ENCODE measurements around the gene DDX46. TPM values are rescaled to one million over a fixed set of nuclear protein-coding genes. Genes with fewer than 3 reads are reported as not detected.

Gene DDX46
- total RNA-seq, 1 experiment from 2014 or later = 99.3 TPM

DNA sequence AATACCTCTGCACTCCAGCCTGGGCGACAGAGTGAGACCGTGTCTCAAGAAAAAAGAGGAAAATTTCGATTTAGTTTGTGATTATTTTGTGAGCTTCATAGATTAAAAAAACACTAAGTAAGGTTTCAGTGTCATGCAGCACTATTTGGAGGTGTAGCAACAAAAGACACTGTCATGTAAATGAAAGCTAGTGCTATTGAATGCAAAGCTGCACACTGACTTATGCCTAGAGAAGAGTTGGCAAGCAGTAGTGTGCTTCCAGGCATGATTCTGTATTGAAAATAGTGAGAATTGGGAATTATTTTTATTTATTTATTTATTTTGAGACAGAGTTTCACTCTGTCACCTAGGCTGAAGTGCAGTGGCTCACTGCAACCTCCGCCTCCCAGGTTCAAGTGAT is 34.5 kb downstream of the DDX46 start:
- Histone ChIP-seq H3K9me2 (ENCODE audit: insufficient read depth) (no peaks in the 10 kb centered on the region), H3K9me3 (ENCODE audit: control insufficient read depth in 1 of 2, insufficient read depth in 1 of 2, low read depth in 1 of 2, low read length in 2 of 2) (no peaks in the 10 kb centered on the region), H3K79me2 (ENCODE audit: insufficient read depth, low read length) (peaks cover 9% of the 10 kb centered on the region; the same call in 1 of the 2 replicates), H2AFZ (ENCODE audit: low read depth, low read length, poor library complexity, severe bottlenecking) (no peak overlapping the region), H3K36me3 (ENCODE audit: control insufficient read depth in 1 of 2, insufficient read depth in 2 of 2, low read length in 2 of 2) (peaks cover 39 to 71% of the 10 kb centered on the region in 2 experiments), H4K20me1 (ENCODE audit: insufficient read depth) (no peaks in the 10 kb centered on the region), H3K9ac (ENCODE audit: low read length) (no peak overlapping the region), H3K4me3 (replicated peaks in 1 of 2; ENCODE audit: low read depth in 1 of 2, low read length in 2 of 2) (no peak overlapping the region), H3K27ac (ENCODE audit: low read depth, low read length) (no peak overlapping the region), H3K4me2 (ENCODE audit: low read length) (no peak overlapping the region), H3K27me3 (ENCODE audit: insufficient read depth, low read length) (no peaks in the 10 kb centered on the region), H3K4me1 (ENCODE audit: control insufficient read depth in 1 of 2, insufficient read depth in 2 of 2, low read length in 2 of 2) (no peaks in the 10 kb centered on the region)
- RAD21 ChIA-PET (ENCODE audit: low non-redundant PET in 1 of 2, low total read pairs in 2 of 2, uncharacterized antibody in 2 of 2, unreplicated experiment in 2 of 2) = no interaction called here
- CTCF ChIA-PET = no interaction called here
- no peak for TF ChIP-seq CTCF (IDR thresholded peaks at IDR 0.05 in 2 of 3, conservative IDR thresholded peaks at IDR 0.05 in 1 of 3; ENCODE audit: borderline replicate concordance in 1 of 3, insufficient read depth in 1 of 3, low read depth in 2 of 3, low read length in 2 of 3)
- TF ChIP-seq, protein P1, sequence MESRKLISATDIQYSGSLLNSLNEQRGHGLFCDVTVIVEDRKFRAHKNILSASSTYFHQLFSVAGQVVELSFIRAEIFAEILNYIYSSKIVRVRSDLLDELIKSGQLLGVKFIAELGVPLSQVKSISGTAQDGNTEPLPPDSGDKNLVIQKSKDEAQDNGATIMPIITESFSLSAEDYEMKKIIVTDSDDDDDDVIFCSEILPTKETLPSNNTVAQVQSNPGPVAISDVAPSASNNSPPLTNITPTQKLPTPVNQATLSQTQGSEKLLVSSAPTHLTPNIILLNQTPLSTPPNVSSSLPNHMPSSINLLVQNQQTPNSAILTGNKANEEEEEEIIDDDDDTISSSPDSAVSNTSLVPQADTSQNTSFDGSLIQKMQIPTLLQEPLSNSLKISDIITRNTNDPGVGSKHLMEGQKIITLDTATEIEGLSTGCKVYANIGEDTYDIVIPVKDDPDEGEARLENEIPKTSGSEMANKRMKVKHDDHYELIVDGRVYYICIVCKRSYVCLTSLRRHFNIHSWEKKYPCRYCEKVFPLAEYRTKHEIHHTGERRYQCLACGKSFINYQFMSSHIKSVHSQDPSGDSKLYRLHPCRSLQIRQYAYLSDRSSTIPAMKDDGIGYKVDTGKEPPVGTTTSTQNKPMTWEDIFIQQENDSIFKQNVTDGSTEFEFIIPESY (IDR thresholded peaks at IDR 0.05; ENCODE audit: extremely low read depth, insufficient replicate concordance, low read length) = no peak
- no peak for TF ChIP-seq EZH2phosphoT487 (IDR thresholded peaks at IDR 0.05; ENCODE audit: borderline replicate concordance)
- TF ChIP-seq ZNF274 (IDR thresholded peaks at IDR 0.05; ENCODE audit: low read depth, low read length) = no peak
- TF ChIP-seq CEBPB (IDR thresholded peaks at IDR 0.05; ENCODE audit: low read depth) = no peak
- TF ChIP-seq ZFX (IDR thresholded peaks at IDR 0.05) = no peak
- no peak for TF ChIP-seq TCF7L2 (IDR thresholded peaks at IDR 0.05; ENCODE audit: borderline replicate concordance, extremely low read depth, insufficient read depth, insufficient read length)
- TF ChIP-seq, protein P2, sequence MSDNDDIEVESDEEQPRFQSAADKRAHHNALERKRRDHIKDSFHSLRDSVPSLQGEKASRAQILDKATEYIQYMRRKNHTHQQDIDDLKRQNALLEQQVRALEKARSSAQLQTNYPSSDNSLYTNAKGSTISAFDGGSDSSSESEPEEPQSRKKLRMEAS (IDR thresholded peaks at IDR 0.05) = no peak
- no peak for TF ChIP-seq YY1 (IDR thresholded peaks at IDR 0.05; ENCODE audit: extremely low read depth, insufficient replicate concordance, low read depth, low read length)
- TF ChIP-seq SIN3A (IDR thresholded peaks at IDR 0.05; ENCODE audit: low read depth) = no peak
- TF ChIP-seq POLR2AphosphoS5 (IDR thresholded peaks at IDR 0.05; ENCODE audit: low read depth, low read length) = no peak
- TF ChIP-seq SRF (IDR thresholded peaks at IDR 0.05; ENCODE audit: low read depth) = no peak
- no peak for TF ChIP-seq EZH2 (IDR thresholded peaks at IDR 0.05)
- TF ChIP-seq POLR2A (IDR thresholded peaks at IDR 0.05; ENCODE audit: borderline replicate concordance, extremely low read depth, insufficient read depth, insufficient read length) = no peak
- no peak for TF ChIP-seq FOSL1 (IDR thresholded peaks at IDR 0.05; ENCODE audit: low read depth)
- TF ChIP-seq, protein P3, sequence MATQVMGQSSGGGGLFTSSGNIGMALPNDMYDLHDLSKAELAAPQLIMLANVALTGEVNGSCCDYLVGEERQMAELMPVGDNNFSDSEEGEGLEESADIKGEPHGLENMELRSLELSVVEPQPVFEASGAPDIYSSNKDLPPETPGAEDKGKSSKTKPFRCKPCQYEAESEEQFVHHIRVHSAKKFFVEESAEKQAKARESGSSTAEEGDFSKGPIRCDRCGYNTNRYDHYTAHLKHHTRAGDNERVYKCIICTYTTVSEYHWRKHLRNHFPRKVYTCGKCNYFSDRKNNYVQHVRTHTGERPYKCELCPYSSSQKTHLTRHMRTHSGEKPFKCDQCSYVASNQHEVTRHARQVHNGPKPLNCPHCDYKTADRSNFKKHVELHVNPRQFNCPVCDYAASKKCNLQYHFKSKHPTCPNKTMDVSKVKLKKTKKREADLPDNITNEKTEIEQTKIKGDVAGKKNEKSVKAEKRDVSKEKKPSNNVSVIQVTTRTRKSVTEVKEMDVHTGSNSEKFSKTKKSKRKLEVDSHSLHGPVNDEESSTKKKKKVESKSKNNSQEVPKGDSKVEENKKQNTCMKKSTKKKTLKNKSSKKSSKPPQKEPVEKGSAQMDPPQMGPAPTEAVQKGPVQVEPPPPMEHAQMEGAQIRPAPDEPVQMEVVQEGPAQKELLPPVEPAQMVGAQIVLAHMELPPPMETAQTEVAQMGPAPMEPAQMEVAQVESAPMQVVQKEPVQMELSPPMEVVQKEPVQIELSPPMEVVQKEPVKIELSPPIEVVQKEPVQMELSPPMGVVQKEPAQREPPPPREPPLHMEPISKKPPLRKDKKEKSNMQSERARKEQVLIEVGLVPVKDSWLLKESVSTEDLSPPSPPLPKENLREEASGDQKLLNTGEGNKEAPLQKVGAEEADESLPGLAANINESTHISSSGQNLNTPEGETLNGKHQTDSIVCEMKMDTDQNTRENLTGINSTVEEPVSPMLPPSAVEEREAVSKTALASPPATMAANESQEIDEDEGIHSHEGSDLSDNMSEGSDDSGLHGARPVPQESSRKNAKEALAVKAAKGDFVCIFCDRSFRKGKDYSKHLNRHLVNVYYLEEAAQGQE (IDR thresholded peaks at IDR 0.05; ENCODE audit: low read depth) = no peak
- BruUV-seq (replicated peaks) = no TSS peak
- intact Hi-C loops (cut with micrococcal nuclease) = no loop called here
- ATAC-seq (no peak), DNase-seq (ENCODE audit: low read depth, low spot score) (no peak)
- POLR2A ChIA-PET = no interaction called here

Data from HCT116 (cell line).